GM21619 (cell line): ENCODE measurements around the gene CD22.
"Not testable (repeated sequence)": the region's sequence is repeated elsewhere in the genome, so short reads cannot be mapped to it uniquely, and the experiment has no call there.

Source experiments
- ATAC-seq: cut with Tn5 transposase; IDR thresholded peaks from one replicate; pipeline ENCODE4 v1.9.1; 2021; ENCODE audit not compliant: unreplicated experiment

Gene CD22

GRCh38 chr19:35357867-35358573 lies 29.0 kb downstream of the CD22 start, which contains the start of gene FFAR3:
TSS of gene FFAR3 (plus strand) at chr19:35358460. CDS start at chr19:35358891, 431 bp downstream.
- ATAC-seq, result no peak

- ATAC-seq, result not testable (repeated sequence)
These were observed 29.8 kb downstream of the CD22 start for GRCh38 chr19:35358834-35359233.

GRCh38 chr19:35359395-35359794 lies 30.4 kb downstream of the CD22 start:
- not testable (repeated sequence) for ATAC-seq

DNA sequence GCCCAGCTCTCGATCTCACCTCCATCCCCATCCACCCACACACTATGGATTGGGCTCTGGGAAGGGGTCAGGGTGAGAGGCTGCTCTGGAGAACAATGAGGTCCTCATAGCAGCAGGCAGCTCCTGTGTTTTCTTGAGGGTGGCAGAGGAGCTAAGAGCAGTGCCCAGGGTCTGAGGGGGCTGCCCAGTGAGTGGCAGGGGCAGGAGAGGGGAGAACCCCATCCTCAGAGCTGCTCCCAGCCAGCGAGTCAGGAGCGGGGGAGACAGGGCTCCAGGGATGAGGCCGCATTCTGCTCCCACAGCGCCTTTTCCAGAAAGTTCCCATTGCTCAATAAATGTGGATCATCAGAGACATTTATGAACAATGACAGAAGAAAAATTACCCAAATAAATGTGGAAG lies 31.1 kb downstream of the CD22 start:
- ATAC-seq, result not testable (repeated sequence)

DNA sequence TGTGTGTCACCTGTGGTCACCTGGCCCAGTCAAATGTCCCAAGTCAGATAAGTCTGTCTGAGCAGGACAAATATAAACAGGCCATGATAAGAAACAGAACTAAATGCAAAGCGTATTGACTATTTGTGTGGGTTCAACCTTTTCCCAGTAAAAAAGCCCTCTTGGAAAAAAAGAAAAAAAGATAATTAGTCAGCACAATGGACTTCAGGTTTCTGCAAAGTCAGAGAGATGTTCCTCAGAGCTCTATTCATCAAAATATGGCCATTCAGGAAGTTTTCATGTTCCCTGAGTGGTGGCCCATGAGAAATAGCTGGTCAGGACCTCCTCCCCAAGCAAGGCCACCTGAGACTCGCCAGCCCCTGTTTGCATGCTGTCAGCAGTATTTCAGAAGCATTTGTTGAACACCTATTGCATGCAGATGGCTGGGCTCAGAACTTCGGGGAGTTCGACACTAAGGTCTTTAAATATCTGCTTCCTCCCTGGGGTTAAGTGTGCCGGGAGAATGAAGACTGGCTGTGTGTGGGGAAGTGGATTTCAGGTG lies 32.0 kb downstream of the CD22 start:
- no peak for ATAC-seq

GRCh38 chr19:35362261-35363000 lies 33.4 kb downstream of the CD22 start:
- ATAC-seq, result no peak

- no peak for ATAC-seq
These were observed 34.1 kb downstream of the CD22 start for GRCh38 chr19:35363001-35363590.

DNA sequence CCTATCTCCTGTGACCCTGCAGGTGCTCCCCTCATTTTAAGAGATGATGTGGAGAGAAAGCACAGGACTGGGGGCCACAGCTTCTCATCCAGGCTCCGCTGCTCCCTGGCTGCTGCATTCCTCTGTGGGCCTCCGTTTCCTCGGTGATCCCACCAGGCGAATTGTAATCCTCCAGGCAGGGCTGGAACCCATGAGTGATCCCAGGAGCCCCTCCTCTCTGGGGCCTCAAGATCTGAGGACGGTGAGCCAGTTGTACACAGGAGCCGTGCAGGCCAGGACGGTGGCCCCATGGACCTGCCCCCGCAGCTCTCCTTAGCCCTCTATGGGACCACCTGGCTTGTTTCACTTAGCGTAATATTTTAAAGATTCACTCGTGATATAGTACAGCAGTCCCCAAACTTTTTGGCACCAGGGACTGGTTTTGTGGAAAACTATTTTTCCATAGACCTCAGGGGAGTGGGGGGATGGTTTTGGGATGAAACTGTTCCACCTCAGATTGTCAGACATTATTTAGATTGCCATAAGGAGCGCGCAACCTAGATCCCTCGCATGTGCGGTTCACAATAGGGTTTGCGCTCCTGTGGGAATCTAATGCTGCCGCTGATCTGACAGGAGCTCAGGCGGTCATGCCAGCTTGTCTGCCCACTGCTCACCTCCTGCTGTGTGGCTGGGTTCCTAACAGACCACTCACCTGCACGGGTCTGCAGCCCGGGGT lies 34.9 kb downstream of the CD22 start:
- ATAC-seq, result no peak

DNA sequence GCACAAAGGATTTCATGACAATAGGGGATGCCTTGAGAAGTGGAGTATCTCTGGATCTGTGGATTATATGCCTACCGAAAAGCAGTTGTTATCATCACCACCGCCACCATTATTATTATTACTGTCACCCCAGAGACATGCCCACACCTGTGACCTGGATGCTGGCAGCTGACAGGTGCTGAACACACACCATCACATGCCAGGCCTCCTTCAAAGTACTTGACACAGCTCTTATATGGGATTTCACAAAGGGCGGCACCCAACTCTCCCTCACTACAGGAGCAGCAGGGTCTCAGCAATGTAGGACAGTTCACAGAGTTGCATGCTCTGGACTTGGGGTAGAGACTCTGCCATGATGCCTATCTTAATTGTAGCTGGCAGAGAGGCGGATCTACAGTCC lies 36.3 kb downstream of the CD22 start:
- ATAC-seq, result no peak

- ATAC-seq, result no peak
These were observed 39.4 kb downstream of the CD22 start for GRCh38 chr19:35368378-35368777.

DNA sequence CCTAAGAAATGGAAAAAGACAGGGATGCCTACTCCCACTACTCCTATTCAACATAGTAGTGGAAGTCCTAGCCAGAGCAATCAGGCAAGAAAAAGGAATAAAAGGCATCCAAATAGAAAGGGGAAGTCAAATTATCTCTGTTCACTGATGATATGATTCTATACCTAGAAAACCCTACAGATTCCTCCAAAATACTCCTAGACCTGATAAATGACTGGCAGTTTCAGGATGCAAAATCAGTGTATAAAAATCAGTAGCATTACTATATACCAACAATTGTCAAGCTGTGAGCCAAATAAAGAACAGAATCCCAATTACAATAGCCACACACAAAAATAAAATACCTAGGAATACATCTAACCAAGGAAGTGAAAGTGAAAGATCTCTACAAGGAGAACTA lies 40.5 kb downstream of the CD22 start:
- ATAC-seq, result no peak

DNA sequence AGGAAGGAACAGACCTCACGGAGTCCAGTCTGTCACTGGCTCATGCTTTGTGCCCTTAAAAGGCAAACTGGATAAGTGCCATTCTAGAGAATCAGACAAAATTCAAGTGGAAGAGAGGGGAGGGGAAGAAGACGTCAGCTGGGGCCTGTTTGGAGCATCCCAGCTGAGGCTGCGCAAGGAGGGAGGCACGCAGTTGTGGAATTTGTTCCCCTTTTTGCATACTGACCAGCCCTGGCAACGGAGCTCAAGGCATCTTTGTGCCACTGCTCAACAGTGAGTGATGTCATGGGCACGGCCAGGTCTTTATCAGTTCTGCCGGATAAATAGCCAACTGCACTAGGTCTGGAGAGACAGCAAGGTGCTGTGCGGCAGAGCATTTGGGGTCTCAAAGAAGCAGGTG lies 41.7 kb downstream of the CD22 start, which contains the start of gene GPR42:
Gene GPR42 (plus strand): TSS at position 347 of the 400 bp plus-strand sequence. CDS start 292 bp downstream, outside the sequence.
- ATAC-seq, result no peak

DNA sequence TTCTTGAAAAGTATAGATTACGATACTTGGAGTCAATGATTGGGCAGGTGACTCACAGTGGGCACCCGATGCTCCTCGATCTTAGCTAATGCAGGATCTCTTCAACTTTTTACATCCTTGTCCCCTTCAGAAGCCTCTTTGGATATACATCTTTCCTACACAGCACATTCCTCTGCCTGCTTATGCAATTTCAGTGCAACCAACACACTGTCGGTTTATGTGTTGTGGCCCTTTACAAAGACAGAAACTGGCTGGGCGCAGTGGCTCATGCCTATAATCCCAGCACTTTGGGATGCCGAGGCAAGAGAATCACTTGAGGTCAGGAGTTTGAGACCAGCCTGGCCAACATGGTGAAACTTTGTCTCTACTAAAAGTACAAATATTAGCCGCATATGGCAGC lies 44.5 kb downstream of the CD22 start:
- no peak for ATAC-seq

DNA sequence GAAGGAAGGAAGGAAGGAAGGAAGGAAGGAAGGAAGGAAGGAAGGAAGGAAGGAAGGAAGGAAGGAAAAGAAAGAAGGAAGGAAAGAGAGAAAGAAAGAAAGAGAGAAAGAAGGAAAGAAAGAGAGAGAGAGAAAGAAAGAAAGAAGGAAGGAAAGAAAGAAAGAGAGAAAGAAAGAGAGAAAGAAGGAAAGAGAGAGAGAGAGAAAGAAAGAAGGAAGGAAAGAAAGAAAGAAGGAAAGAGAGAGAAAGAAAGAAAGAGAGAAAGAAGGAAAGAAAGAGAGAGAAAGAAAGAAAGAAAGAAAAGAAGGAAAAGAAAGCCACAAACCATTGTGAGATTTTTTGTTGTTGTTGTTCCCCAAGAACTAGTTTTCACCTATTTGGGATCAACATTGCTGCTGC lies 45.0 kb downstream of the CD22 start:
- ATAC-seq, result not testable (repeated sequence)

DNA sequence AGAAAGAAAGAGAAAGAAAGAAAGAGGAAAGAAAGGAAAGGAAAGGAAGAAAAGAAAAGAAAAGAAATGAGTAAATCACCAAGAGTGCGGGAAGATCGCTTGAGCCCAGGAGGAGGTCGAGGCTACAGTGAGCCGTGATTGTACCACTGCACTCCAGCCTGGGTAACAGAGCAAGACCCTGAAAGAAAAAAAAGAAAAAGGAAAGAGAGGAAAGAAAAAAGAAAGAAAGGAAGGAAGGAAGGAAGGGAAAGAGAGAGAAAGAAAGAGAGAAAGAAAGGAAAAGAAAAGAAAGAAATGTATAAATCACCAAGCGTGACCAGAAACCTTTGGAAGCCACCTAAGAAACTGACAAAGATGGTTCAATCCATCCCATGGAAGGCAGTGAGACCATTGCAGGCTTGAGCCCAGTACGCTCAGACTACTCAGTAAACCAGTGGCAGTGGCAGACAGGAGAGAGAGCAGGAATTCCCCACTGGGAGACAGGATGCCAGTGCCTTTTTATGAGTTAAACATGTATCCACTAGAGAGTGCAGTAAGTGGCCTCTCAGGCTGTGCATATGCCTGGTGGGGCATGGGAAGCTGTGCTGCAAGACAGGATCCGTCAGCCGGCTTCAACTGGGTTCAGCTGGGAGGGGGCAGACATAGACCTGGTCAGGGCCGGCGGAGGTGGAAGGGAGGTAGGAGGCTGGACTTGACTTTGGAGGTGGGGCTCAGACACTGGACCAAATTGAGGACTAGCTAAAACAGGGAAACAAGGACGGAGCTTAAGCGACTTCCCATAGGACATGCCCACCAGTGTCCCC lies 46.7 kb downstream of the CD22 start:
- ATAC-seq, result no peak

- no peak for ATAC-seq
These were observed 48.7 kb downstream of the CD22 start for GRCh38 chr19:35377656-35378055.

- ATAC-seq, result no peak
These were observed 49.4 kb downstream of the CD22 start for GRCh38 chr19:35378356-35378755.

DNA sequence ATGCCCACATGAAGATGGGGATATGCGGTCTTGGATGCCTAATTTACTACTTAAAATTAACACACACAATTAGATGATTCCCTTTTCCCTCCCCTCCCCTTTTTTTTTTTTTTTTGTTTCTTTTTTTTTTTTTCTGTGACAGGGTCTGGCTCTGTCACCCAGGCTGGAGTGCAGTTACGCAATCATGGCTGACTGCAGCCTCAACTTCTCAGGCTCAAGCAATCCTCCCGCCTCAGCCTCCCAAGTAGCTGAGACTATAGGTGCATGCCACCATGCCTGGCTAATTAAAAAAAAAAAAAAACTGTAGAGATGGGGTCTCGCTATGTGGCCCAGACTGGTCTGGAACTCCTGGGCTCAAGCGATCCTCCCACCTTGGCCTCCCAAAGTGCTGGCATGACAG lies 50.6 kb downstream of the CD22 start:
- ATAC-seq, result not testable (repeated sequence)

GRCh38 chr19:35379992-35380391 lies 51.0 kb downstream of the CD22 start:
- no peak for ATAC-seq

GRCh38 chr19:35380450-35381124 lies 51.6 kb downstream of the CD22 start:
- no peak for ATAC-seq
